HCT116 (cell line): ENCODE measurements around the gene TENM4. TPM values are rescaled to one million over a fixed set of nuclear protein-coding genes. Genes with fewer than 3 reads are reported as not detected.

Experiments
- ATAC-seq: fragments of 200-7000 bp; cut with Tn5 transposase; 2 replicates; pipeline ENCODE4 v1.9.1; 2020; ENCODE audit warnings: mild to moderate bottlenecking, moderate library complexity
- BruUV-seq: library from RNA; stranded (reverse); fragments of 400-500 nt; replicated peaks from 2 replicates; lab custom pipeline; 2021; lab: Mats Ljungman, UMichigan
- CTCF ChIA-PET: fragments of 300-600 bp; sonication (Branson Sonifier 250); formaldehyde crosslinking; loops from one replicate; lab custom pipeline; 2021; ENCODE audit warnings: antibody characterized with exemption; lab: Charles Lee
- POLR2A ChIA-PET: fragments of 300-600, 350-600 bp; sonication (Branson Sonifier 250); formaldehyde crosslinking; loops from one replicate; lab custom pipeline; 2021; ENCODE audit warnings: antibody characterized with exemption; lab: Charles Lee
- RAD21 ChIA-PET, 2 experiments: fragments of 300-600 bp; sonication (Branson Sonifier 250); formaldehyde crosslinking; loops; one replicate each; lab custom pipeline; 2023; ENCODE audit warnings: low total read pairs in 2 of 2; ENCODE audit not compliant: uncharacterized antibody in 2 of 2, unreplicated experiment in 2 of 2, low non-redundant PET in 1 of 2; lab: Charles Lee
- DNase-seq: peaks from one replicate; pipeline ENCODE4 v3.0.0-alpha.2; 2010; ENCODE audit warnings: low read depth, low spot score
- H2AFZ ChIP-seq: fragments of 200-600 bp; shearing (Covaris generic), sonication (generic); 2 replicates; pipeline ENCODE4 v1.6.1; 2017; ENCODE audit warnings: low read depth, mixed run types, mixed read lengths, antibody characterized with exemption, low read length; ENCODE audit not compliant: poor library complexity, severe bottlenecking
- H3K27ac ChIP-seq: 2 replicates; pipeline ENCODE4 v1.5.1; 2012; ENCODE audit warnings: low read depth, low read length
- H3K27me3 ChIP-seq: fragments of 200-600 bp; sonication (generic); 2 replicates; pipeline ENCODE4 v1.6.1; 2016; ENCODE audit warnings: mixed run types, low read length, mixed read lengths; ENCODE audit not compliant: insufficient read depth
- H3K36me3 ChIP-seq, 2 experiments: fragments of 200-500 bp in 1 of 2; fragments of 200-600 bp in 1 of 2; sonication (Bioruptor generic) in 1 of 2; sonication (generic) in 1 of 2; 2 replicates each; pipeline versions ENCODE4 v1.5.1 to v1.6.1; 2014 to 2016; ENCODE audit warnings: low read length in 2 of 2, inconsistent platforms in 1 of 2, mixed read lengths in 1 of 2, mixed run types in 1 of 2; ENCODE audit not compliant: insufficient read depth in 2 of 2, control insufficient read depth in 1 of 2
- H3K4me1 ChIP-seq, 2 experiments: fragments of 200-600 bp in 1 of 2; sonication (generic) in 1 of 2; 2 replicates each; pipeline versions ENCODE4 v1.5.1 to v1.6.1; 2012 to 2017; ENCODE audit warnings: low read length in 2 of 2, inconsistent platforms in 1 of 2, mild to moderate bottlenecking in 1 of 2, mixed read lengths in 1 of 2, mixed run types in 1 of 2, moderate library complexity in 1 of 2; ENCODE audit not compliant: insufficient read depth in 2 of 2, control insufficient read depth in 1 of 2
- H3K4me2 ChIP-seq: fragments of 200-600 bp; sonication (generic); 2 replicates; pipeline ENCODE4 v1.6.1; 2017; ENCODE audit warnings: mixed run types, low read length, mixed read lengths
- H3K4me3 ChIP-seq, 2 experiments: fragments of 200-600 bp in 1 of 2; sonication (generic) in 1 of 2; replicated peaks in 1 of 2; 2 replicates each; pipeline ENCODE4 v1.5.1; 2011 to 2016; ENCODE audit warnings: low read length in 2 of 2, control low read depth in 1 of 2, low read depth in 1 of 2, mild to moderate bottlenecking in 1 of 2, mixed read lengths in 1 of 2, mixed run types in 1 of 2
- H3K79me2 ChIP-seq: fragments of 200-600 bp; sonication (generic); 2 replicates; pipeline ENCODE4 v1.6.1; 2017; ENCODE audit warnings: mild to moderate bottlenecking, mixed run types, low read length, moderate library complexity, mixed read lengths; ENCODE audit not compliant: insufficient read depth
- H3K9ac ChIP-seq: fragments of 200-600 bp; sonication (generic); 2 replicates; pipeline ENCODE4 v1.6.1; 2016; ENCODE audit warnings: low read length, mixed read lengths
- H3K9me2 ChIP-seq: fragments of 200-600 bp; sonication (generic), shearing (Covaris generic); 2 replicates; pipeline ENCODE4 v1.6.1; 2017; ENCODE audit warnings: mixed run types, mild to moderate bottlenecking, moderate library complexity; ENCODE audit not compliant: insufficient read depth
- H3K9me3 ChIP-seq, 2 experiments: fragments of 200-500 bp in 1 of 2; fragments of 200-600 bp in 1 of 2; sonication (Bioruptor generic) in 1 of 2; sonication (generic) in 1 of 2; 2 replicates each; pipeline ENCODE4 v1.6.1; 2014 to 2017; ENCODE audit warnings: low read length in 2 of 2, mixed read lengths in 2 of 2, inconsistent platforms in 1 of 2, low read depth in 1 of 2, mild to moderate bottlenecking in 1 of 2, mixed run types in 1 of 2, moderate library complexity in 1 of 2; ENCODE audit not compliant: control insufficient read depth in 1 of 2, insufficient read depth in 1 of 2
- H4K20me1 ChIP-seq: fragments of 200-600 bp; sonication (generic), shearing (Covaris generic); 2 replicates; pipeline ENCODE4 v1.6.1; 2017; ENCODE audit warnings: mixed run types, mild to moderate bottlenecking, moderate library complexity; ENCODE audit not compliant: insufficient read depth
- ATF3 ChIP-seq: IDR thresholded peaks from 2 replicates; pipeline ENCODE4 v1.6.1; 2012
- CBX3 ChIP-seq: IDR thresholded peaks from 2 replicates; pipeline ENCODE4 v1.6.1; 2012; ENCODE audit warnings: low read depth
- EGR1 ChIP-seq: IDR thresholded peaks from 2 replicates; pipeline ENCODE4 v1.6.1; 2012; ENCODE audit warnings: low read depth
- ELF1 ChIP-seq: IDR thresholded peaks from 2 replicates; pipeline ENCODE4 v1.6.1; 2012; ENCODE audit warnings: low read depth, borderline replicate concordance
- EZH2 ChIP-seq: fragments of 200-600 bp; sonication (generic); IDR thresholded peaks from 2 replicates; pipeline ENCODE4 v1.6.1; 2017; ENCODE audit warnings: antibody characterized with exemption, mixed run types
- EZH2phosphoT487 ChIP-seq: fragments of 200-600 bp; IDR thresholded peaks from 2 replicates; pipeline ENCODE4 v1.6.1; 2018; ENCODE audit warnings: antibody characterized with exemption, borderline replicate concordance
- JUND ChIP-seq: IDR thresholded peaks from 2 replicates; pipeline ENCODE4 v1.6.1; 2012
- POLR2A ChIP-seq: IDR thresholded peaks from 2 replicates; pipeline ENCODE4 v1.7.0; 2011; ENCODE audit warnings: borderline replicate concordance; ENCODE audit not compliant: insufficient read depth, insufficient read length; ENCODE audit errors: extremely low read depth
- POLR2AphosphoS5 ChIP-seq: IDR thresholded peaks from 2 replicates; pipeline ENCODE4 v1.6.1; 2011; ENCODE audit warnings: mild to moderate bottlenecking, low read depth, low read length, moderate library complexity
- RAD21 ChIP-seq: IDR thresholded peaks from 2 replicates; pipeline ENCODE4 v1.6.1; 2012; ENCODE audit warnings: low read depth, mild to moderate bottlenecking
- REST ChIP-seq: IDR thresholded peaks from 2 replicates; pipeline ENCODE4 v1.6.1; 2012; ENCODE audit warnings: low read depth
- SIN3A ChIP-seq: IDR thresholded peaks from 2 replicates; pipeline ENCODE4 v1.6.1; 2012; ENCODE audit warnings: low read depth
- SP1 ChIP-seq: IDR thresholded peaks from 2 replicates; pipeline ENCODE4 v1.6.1; 2012; ENCODE audit warnings: low read depth
- SRF ChIP-seq: IDR thresholded peaks from 2 replicates; pipeline ENCODE4 v1.6.1; 2012; ENCODE audit warnings: low read depth
- YY1 ChIP-seq: IDR thresholded peaks from 2 replicates; pipeline ENCODE4 v1.6.1; 2011; ENCODE audit warnings: low read length, low read depth, moderate library complexity, mild to moderate bottlenecking; ENCODE audit not compliant: insufficient replicate concordance; ENCODE audit errors: extremely low read depth
- ZBTB33 ChIP-seq: IDR thresholded peaks from 2 replicates; pipeline ENCODE4 v1.6.1; 2011; ENCODE audit warnings: mild to moderate bottlenecking, low read length, moderate library complexity; ENCODE audit not compliant: insufficient replicate concordance; ENCODE audit errors: extremely low read depth
- ZNF274 ChIP-seq: fragments of 200-500 bp; sonication (Bioruptor generic); IDR thresholded peaks from 2 replicates; pipeline ENCODE4 v1.6.1; 2014; ENCODE audit warnings: mild to moderate bottlenecking, low read depth, low read length, inconsistent platforms
- intact Hi-C: fragments of 100-400 bp; cut with micrococcal nuclease; formaldehyde crosslinking; loops from 2 replicates; pipeline ENCODE4 v1.10.0; 2022
- total RNA-seq: library from RNA; stranded (reverse); gene quantifications from one replicate; pipeline ENCODE4 v1.2.1, GENCODE V29; 2021; ENCODE audit not compliant: unreplicated experiment

The TENM4 gene
- total RNA-seq, 1 experiment from 2014 or later = 0.05 TPM

- Histone ChIP-seq H3K4me3 (no peak overlapping the region), H3K79me2 (no peaks in the 10 kb centered on the region), H3K9me2 (no peaks in the 10 kb centered on the region), H4K20me1 (no peaks in the 10 kb centered on the region), H2AFZ (no peak overlapping the region), H3K36me3 (no peaks in the 10 kb centered on the region), H3K9me3 (no peaks in the 10 kb centered on the region), H3K27ac (no peak overlapping the region), H3K4me2 (no peak overlapping the region), H3K9ac (no peak overlapping the region), H3K4me1 (no peaks in the 10 kb centered on the region), H3K27me3 (peaks cover 55% of the 10 kb centered on the region)
- ChIA-PET POLR2A (no interaction called here), CTCF (no interaction called here), RAD21 (no interaction called here)
- intact Hi-C loops = no loop called here
- ATAC-seq = no peak
- no TSS peak for BruUV-seq
- no peak for DNase-seq
- TF ChIP-seq REST (no peak), EGR1 (no peak), ATF3 (no peak), SIN3A (no peak)
These were observed 651.5 kb downstream of the TENM4 start for GRCh38 chr11:78789375-78789774.

- Histone ChIP-seq H3K4me1 (no peaks in the 10 kb centered on the region), H3K9me3 (no peaks in the 10 kb centered on the region), H3K4me3 (no peak overlapping the region), H3K9me2 (no peaks in the 10 kb centered on the region), H4K20me1 (no peaks in the 10 kb centered on the region), H3K9ac (no peak overlapping the region), H3K27me3 (peaks cover 55% of the 10 kb centered on the region), H3K79me2 (no peaks in the 10 kb centered on the region), H3K27ac (no peak overlapping the region), H3K4me2 (no peak overlapping the region), H3K36me3 (no peaks in the 10 kb centered on the region), H2AFZ (no peak overlapping the region)
- ChIA-PET CTCF (no interaction called here), RAD21 (no interaction called here), POLR2A (no interaction called here)
- intact Hi-C loops = no loop called here
- DNase-seq (no peak), ATAC-seq (no peak)
- no TSS peak for BruUV-seq
- TF ChIP-seq EZH2 = no peak
- no peak for TF ChIP-seq JUND
- no peak for TF ChIP-seq ATF3
- no peak for TF ChIP-seq ZNF274
- no peak for TF ChIP-seq CBX3
- TF ChIP-seq SP1 = no peak
- TF ChIP-seq EZH2phosphoT487 = no peak
- TF ChIP-seq RAD21 = no peak
- TF ChIP-seq ELF1 = no peak
- no peak for TF ChIP-seq POLR2AphosphoS5
- TF ChIP-seq SRF = no peak
- no peak for TF ChIP-seq YY1
- no peak for TF ChIP-seq ZBTB33
- TF ChIP-seq POLR2A = no peak
These were observed 652.3 kb downstream of the TENM4 start for GRCh38 chr11:78788533-78788932.
